GM18505 (cell line): ENCODE data around the gene ATP9B.
"Not testable (repeated sequence)": the region's sequence is repeated elsewhere in the genome, so short reads cannot be mapped to it uniquely, and the experiment has no call there.

Experiments used
- ATAC-seq: cut with Tn5 transposase; IDR thresholded peaks from one replicate; pipeline ENCODE4 v1.9.1; 2021; ENCODE audit not compliant: unreplicated experiment
- POLR2A ChIP-seq: IDR thresholded peaks from 4 replicates; pipeline ENCODE4 v1.6.1; 2011; ENCODE audit warnings: borderline replicate concordance; ENCODE audit not compliant: insufficient read depth, insufficient read length; ENCODE audit errors: extremely low read depth

Gene ATP9B

DNA sequence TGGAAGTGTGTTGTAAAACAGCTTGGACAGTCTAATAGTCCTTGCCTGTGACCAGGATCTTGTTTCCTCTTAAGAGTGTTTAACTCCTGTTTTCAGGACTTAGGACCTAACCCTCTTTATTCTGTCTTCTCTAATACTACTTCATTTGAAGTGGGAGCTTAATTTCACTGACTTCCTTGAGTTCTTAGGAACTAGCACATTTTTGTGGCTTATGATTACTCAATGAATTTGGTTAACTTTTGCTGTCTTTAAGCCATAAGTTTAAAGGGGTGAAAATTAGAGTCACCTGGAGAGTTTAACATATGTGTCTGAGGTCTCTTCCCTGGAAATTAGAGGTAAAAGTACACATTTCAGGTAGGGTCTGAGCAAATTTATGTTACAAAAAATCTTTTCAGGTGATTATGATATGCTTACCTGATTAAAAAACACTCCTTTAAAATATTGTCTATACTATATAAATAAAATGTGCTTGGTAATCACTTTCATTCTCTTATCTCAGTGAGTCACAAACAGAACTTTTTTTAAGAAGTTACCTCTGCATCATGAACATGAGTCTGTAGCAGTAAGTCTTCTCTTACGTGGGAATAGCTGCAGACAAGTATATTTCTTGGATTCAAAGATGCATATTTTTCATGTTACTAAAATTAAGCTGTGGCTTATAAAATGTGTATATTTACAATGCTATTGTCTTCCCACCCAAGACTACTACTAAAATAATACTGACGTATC, 52.7 kb downstream of the ATP9B start:
- TF ChIP-seq POLR2A = no peak
- ATAC-seq = no peak

DNA sequence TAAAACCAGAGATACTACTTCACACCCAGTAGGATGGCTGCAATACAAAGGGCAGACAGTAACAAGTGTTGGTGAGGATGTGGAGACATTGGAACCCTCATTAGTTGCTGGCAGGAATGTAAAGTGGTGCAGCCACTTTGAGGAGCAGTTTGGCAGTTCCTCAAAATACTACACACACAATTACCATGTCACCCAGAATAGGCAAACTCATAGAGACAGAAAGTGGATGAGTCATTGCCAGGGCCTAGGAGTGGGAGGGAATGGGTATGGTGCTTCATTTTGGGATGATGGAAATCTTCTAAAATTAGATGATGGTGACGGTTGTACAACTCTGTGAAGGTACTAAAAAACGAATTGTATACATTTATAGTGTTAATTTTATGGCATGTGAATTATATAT, 54.8 kb downstream of the ATP9B start:
- no peak for TF ChIP-seq POLR2A
- ATAC-seq = no peak

DNA sequence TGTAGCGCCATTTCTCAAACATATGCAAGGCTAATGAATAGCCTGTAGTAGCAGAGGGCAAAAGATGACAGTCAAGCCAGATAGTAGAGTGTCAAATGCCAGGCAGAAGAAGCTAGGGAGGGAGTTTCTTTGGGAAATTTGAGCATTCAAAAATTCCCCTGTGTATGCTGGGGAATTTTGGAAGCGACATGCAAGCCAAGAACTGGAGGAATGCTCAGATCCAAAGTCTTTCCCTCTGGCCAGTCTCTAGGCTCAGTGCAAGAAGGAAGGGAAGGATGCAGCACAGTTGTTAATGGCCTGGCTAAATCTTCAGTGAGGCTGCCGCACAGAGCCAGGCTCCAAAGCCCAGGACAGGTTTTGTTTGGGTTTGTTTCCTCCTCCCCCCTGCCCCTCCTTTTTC, 59.9 kb downstream of the ATP9B start:
- no peak for TF ChIP-seq POLR2A
- no peak for ATAC-seq

DNA sequence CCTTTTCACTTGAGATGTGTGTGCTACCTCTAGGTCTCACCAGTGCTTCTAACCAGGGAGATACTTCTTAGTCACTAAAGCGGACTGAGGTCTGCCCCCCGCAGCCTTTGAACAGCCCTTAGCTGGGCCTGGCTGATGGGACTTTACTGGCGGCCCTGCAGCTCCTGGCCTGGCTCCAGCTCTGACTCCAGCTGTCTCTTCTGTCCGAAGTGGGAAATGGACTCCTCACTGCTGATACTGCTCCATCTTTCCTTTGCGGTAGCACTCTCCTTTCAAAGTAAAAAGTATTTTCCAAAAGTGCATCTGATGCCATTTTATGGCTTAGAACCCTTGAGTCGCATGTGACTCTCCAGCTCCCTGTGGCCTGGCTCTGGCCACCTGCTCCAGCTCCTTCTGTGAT, 64.5 kb downstream of the ATP9B start:
- TF ChIP-seq POLR2A = no peak
- ATAC-seq = no peak

DNA sequence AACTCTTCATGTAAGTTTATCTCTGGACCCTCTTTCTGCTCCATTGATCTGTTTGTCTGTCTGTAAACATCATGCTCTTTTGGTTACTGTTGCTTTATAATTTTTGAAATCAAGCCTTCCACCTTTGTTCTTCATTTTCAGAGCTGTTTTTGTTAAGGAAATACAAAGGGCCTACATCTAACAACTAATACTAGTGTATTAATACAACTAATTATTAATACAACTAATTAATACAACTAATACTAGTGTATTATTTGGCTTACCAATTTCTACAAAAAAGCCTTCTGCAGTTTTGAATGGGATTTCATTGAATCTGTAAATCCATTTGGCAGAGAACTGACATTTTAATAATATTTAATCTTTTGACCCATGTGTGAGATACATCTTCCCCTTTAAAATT, 66.7 kb downstream of the ATP9B start:
- ATAC-seq = no peak
- no peak for TF ChIP-seq POLR2A

DNA sequence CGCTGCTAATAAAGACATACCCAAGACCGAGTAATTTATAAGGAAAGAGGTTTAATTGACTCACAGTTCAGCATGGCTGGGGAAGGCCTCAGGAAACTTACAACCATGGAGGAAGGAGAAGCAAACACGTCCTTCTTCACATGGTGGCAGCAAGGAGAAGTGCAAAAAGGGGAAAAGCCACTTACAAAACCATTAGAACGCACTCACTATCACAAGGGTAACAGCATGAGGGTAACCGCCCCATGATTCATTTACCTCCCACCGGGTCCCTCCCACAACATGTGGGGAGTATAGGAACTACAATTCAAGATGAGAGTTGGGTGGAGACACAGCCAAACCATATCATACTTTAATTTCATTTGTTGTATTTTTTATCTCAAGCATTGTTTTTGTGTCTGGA, 67.5 kb downstream of the ATP9B start:
- TF ChIP-seq POLR2A = no peak
- ATAC-seq = no peak

DNA sequence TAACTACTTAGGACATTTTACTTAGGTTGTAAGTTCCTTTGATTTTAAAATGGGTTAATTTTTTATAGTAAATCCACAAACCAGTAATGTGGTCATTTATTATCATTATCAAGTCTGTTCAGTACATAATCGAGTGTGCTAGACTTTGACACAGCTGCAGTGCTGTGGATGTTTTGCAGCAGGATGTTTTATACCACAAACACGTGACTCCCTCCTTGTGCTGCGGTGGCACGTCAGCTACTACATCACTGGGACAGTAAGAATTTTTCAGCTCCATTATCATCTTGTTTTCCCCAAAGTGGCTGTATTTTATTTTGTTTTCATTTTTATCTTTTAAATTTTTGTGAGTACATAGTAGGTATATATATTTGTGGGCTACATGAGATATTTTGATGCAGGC, 70.0 kb downstream of the ATP9B start:
- TF ChIP-seq POLR2A = no peak
- no peak for ATAC-seq

DNA sequence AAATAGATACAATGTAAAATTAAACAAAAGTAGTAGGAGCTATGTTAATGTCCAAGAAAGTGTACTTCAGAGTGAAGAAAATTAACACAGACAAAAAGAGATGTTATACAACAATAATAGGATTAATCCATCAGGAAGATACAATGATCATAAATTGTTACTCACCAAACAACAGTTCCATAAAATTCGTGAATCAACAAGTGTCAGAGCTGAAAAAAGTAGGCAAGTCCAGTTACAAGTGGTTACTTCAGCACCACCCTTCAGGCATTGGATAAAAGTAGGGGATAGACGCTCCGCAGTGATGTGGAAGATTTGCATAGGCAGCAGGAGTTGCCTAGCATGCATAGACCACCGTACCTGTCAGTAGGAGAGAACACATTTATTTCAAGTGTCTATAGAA, 77.8 kb downstream of the ATP9B start:
- no peak for TF ChIP-seq POLR2A
- ATAC-seq = no peak

DNA sequence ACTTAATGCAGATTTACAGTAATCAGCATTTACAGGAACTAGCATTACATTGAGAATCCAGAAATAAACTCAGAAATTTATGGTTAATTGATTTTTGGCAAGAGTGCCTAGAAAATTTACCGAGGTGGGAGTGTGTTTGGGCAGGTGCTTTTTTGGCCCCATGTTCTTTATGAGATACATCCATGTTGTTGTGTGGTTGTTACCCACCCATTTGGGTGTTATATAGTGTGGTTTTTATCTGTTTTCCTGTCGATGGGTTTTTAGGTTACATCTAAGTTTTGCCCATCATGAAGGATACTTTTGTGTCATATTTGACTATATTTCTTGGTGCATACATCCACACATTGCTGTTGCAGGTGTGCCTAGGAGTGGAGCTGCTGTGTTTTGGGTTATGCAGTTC, 82.0 kb downstream of the ATP9B start:
- no peak for ATAC-seq
- no peak for TF ChIP-seq POLR2A

DNA sequence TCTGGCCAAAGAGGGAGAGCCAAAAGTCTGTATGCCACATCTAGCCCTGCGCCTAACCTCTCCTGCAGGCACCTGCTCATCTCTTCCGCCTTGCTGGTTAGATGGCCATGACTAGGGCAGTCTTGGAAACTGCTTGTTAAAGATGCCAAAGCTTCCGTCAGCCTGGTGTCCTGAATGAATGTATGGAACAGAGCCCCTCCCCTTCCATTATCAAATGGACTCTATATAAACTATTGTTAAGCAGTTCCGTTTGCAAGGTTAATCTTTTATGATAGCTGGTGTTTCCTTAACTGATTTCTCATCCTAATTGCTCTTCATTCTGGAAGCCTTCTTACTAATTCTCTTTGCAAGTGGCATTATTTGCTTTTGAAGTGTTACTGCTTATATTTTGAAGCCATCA, 87.1 kb downstream of the ATP9B start:
- no peak for TF ChIP-seq POLR2A
- ATAC-seq = no peak

DNA sequence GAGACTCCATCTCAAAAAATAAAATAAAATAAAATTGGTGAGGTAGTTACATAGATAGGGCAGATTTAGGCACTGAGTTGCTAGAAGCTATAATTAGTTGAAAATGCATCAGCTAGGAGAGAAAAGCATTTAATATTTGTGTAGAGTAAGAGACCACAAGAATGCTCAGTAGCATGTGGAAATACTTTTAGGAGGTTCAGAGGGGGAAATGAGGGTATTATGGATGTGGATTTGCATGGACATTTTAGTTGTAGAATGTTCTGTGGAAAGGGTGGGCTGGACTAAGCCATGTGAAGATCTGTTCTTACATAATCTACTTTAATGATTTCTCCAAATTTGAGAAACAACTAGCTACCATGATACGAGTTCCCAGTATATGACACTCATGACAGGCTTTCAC, 95.5 kb downstream of the ATP9B start:
- no peak for ATAC-seq
- TF ChIP-seq POLR2A = no peak

DNA sequence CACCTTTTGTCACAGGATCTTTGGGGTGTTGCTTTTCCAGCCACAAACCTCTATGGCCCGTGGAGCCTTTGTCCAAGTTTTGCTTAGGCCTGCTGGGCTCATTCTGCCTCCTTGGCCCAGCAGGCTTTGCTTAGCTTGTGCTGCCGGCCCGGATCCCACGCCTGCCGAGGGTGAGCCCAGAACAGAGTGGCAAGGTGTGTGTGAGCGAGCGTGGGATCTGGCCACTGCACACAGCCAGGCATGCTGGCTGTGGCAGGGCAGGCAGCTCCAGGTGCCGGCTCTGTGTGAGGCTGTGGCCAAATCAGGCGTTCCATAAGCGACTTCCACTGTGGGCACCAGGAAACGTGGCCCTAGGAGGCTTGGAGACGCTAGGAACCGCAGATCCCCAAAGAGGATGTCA, 97.5 kb downstream of the ATP9B start:
- TF ChIP-seq POLR2A = no peak
- ATAC-seq = no peak

DNA sequence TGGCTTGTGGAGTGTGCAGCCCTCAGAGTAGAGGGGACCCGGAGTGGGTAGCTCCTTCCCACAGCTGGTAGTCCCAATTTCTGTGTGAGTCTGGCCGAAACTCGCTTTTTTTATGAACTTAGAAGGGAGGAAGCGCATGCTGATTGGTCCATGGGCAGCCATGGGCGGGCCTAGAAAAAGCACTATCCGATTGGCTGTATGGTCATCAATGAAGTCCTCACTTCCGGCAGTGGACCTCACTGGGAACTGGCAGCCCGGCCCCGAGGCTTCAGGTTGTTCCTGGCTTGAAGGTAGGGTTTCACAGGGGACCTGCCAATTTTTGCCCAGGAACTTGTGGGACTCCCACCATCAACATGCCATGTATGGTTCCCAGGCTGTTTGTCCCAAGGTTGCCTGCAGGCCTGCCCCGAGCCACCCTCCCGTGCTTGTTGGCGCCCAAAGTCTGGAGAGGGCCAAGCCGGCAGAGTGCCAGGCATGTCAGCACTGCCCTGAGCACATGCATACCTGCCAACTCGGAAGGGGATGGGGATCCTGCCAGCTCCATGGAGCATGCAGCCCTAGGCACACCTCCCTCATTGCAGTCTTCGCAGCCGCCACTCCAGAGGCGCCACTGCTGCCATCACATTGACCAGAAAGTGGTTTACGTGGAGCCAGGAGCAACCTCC, 98.5 kb downstream of the ATP9B start:
- no peak for TF ChIP-seq POLR2A
- no peak for ATAC-seq

DNA sequence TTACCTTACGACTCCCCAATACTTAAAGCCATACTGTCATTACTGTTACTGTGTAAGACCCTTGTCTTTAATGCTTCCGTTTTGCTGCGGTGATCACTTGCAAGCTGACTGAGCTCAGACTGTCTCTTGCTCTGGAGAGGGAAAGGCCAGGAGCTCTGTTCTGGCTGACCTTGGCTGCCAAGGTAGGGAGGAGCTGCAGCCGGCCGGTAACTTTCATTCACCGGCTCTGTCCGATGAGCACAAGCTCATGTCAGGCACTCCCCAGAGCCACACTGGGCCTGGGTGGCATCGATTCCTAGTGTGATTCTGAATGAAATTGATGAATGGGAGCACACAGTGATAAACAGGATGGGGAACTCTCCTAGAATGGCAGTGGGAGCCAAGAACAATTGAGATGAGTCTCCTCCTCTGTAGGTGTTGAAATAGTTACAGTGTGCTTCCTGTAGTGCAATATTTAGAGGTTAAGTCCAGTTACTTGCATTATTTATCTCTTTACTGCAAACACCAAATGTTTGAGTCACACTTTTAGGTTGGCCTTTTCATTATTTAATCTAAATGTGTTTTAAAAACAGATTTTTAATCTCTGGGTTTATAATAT, 100.9 kb downstream of the ATP9B start:
- ATAC-seq = no peak
- TF ChIP-seq POLR2A = no peak

DNA sequence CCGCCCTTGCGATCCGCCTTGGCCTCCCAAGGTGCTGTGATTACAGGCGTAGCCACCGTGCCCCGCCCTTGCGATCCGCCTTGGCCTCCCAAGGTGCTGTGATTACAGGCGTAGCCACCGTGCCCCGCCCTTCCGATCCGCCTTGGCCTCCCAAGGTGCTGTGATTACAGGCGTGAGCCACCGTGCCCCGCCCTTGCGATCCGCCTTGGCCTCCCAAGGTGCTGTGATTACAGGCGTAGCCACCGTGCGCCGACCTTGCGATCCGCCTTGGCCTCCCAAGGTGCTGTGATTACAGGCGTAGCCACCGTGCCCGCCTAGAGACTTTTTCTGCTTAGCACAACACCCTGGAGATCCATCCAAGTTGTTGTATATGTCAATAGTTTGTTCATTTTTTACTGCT, 103.1 kb downstream of the ATP9B start:
- ATAC-seq = not testable (repeated sequence)
